Measurements from ENCODE around the gene FOXE3. TPM values are rescaled to one million over a fixed set of nuclear protein-coding genes. Genes with fewer than 3 reads are reported as not detected.

FOXE3 gene
- polyA plus RNA-seq, 2 of the 4 experiments (the other 2 are of a cell fraction) = 0.08 TPM; not detected in 1

- DNase-seq (ENCODE audit: low read depth in 1 of 2, low spot score in 1 of 2) (no peak), FAIRE-seq (no peak), ATAC-seq (no peak)
- TF ChIP-seq POLR2A (IDR thresholded peaks at IDR 0.05; ENCODE audit: low read length) = no peak
- TF ChIP-seq BCL3 (IDR thresholded peaks at IDR 0.05) = no peak
- no peak for TF ChIP-seq HMGXB4 (CRISPR knock-in tag; IDR thresholded peaks at IDR 0.05; ENCODE audit: borderline replicate concordance)
- no peak for TF ChIP-seq RARB (CRISPR knock-in tag; IDR thresholded peaks at IDR 0.05)
- TF ChIP-seq RNF2 (IDR thresholded peaks at IDR 0.05; ENCODE audit: borderline replicate concordance, low read depth) = no peak
- TF ChIP-seq, protein P1, sequence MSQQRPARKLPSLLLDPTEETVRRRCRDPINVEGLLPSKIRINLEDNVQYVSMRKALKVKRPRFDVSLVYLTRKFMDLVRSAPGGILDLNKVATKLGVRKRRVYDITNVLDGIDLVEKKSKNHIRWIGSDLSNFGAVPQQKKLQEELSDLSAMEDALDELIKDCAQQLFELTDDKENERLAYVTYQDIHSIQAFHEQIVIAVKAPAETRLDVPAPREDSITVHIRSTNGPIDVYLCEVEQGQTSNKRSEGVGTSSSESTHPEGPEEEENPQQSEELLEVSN (IDR thresholded peaks at IDR 0.05; ENCODE audit: borderline replicate concordance, low read depth) = no peak
- no peak for TF ChIP-seq HDAC2 (IDR thresholded peaks at IDR 0.05)
- TF ChIP-seq KDM1A (IDR thresholded peaks at IDR 0.05; ENCODE audit: low read depth) = no peak
- no peak for TF ChIP-seq MAZ (IDR thresholded peaks at IDR 0.05; ENCODE audit: borderline replicate concordance, low read depth, low read length)
- no peak for TF ChIP-seq EP300 (IDR thresholded peaks at IDR 0.05)
- no peak for TF ChIP-seq HOXB5 (CRISPR knock-in tag; IDR thresholded peaks at IDR 0.05)
- no peak for TF ChIP-seq RAD21 (conservative IDR thresholded peaks at IDR 0.05 in 1 of 2, IDR thresholded peaks at IDR 0.05 in 1 of 2)
- no peak for TF ChIP-seq TFCP2L1 (CRISPR knock-in tag; IDR thresholded peaks at IDR 0.05)
- no peak for TF ChIP-seq EHF (CRISPR knock-in tag; IDR thresholded peaks at IDR 0.05)
- no peak for TF ChIP-seq MYC (IDR thresholded peaks at IDR 0.05; ENCODE audit: borderline replicate concordance, low read length)
- ChIA-PET POLR2A (no interaction called here), CTCF (interaction anchor here (0.6 kb wide), 1 partner anchor 121 kb away, joined by 3 read pairs; no protein-coding TSS in a partner anchor)
- Histone ChIP-seq H3K27ac (no peak overlapping the region), H3K9me3 (no peaks in the 10 kb centered on the region), H3K4me1 (no peaks in the 10 kb centered on the region), H3K4me2 (no peak overlapping the region), H3K4me3 (no peak overlapping the region)
- 52% methylated on average over 3 of the region's 3 CpGs for WGBS (ENCODE audit: missing lambda C conversion rate)
Measured at GRCh38 chr1:47410068-47410455, 6.0 kb upstream of the FOXE3 start.

DNA sequence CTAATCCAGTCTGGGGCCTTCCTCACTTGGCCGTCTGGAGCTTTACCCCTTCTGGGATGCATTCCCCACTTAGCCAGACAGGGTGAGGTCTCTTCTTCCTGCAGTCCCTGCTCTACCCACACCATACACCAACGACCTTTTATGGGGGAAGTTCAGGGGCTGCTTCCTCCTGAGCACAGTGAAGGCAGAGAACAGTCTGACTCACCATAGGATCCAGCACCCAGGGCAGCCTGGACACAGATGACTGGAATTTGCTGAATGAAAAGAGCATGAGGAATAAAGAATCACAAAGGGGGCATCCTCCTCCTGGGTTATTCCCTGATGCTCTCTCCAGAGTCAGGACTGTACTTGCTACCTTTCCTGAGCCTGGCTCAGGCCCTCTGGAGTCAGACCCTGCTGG lies 4.6 kb upstream of the FOXE3 start:
- peak in 1 of 2 experiments; percentile 28; a peak in 2 of 6 replicates for ATAC-seq
- DNase-seq (ENCODE audit: low read depth in 1 of 2, low spot score in 1 of 2) = no peak
- Histone ChIP-seq H3K27ac (no peak overlapping the region), H3K4me3 (no peak overlapping the region), H3K9me3 (no peaks in the 10 kb centered on the region), H3K4me2 (no peak overlapping the region), H3K4me1 (no peaks in the 10 kb centered on the region)
- CTCF ChIA-PET = interaction anchor here (1.2 kb wide), 1 partner anchor 315 kb away, joined by 3 read pairs; no protein-coding TSS in a partner anchor
- no peak for FAIRE-seq
- POLR2A ChIA-PET = no interaction called here
- no CpG with 5 or more reads among the region's 2 CpGs for WGBS (ENCODE audit: missing lambda C conversion rate)
- TF ChIP-seq ZC3H11A (IDR thresholded peaks at IDR 0.05) (no peak), NPAS2 (CRISPR knock-in tag; IDR thresholded peaks at IDR 0.05; ENCODE audit: borderline replicate concordance) (no peak), NR3C1 (IDR thresholded peaks at IDR 0.05) (no peak), EP300 (IDR thresholded peaks at IDR 0.05) (no peak), CHD4 (IDR thresholded peaks at IDR 0.05; ENCODE audit: borderline replicate concordance) (no peak), CEBPB (IDR thresholded peaks at IDR 0.05) (no peak), CBX8 (IDR thresholded peaks at IDR 0.05) (no peak), MYC (IDR thresholded peaks at IDR 0.05; ENCODE audit: borderline replicate concordance, low read length) (no peak), FOXS1 (CRISPR knock-in tag; IDR thresholded peaks at IDR 0.05) (no peak), HOXA7 (CRISPR knock-in tag; IDR thresholded peaks at IDR 0.05) (no peak), HMGXB4 (CRISPR knock-in tag; IDR thresholded peaks at IDR 0.05; ENCODE audit: borderline replicate concordance) (no peak), FOSL2 (IDR thresholded peaks at IDR 0.05) (no peak), FOSL2 (CRISPR knock-in tag; IDR thresholded peaks at IDR 0.05) (no peak), RAD21 (conservative IDR thresholded peaks at IDR 0.05 in 1 of 2, IDR thresholded peaks at IDR 0.05 in 1 of 2) (no peak), EHMT2 (IDR thresholded peaks at IDR 0.05; ENCODE audit: low read depth) (no peak), RCOR1 (IDR thresholded peaks at IDR 0.05; ENCODE audit: low read depth, low read length) (no peak), HEYL (CRISPR knock-in tag; IDR thresholded peaks at IDR 0.05) (no peak), ELK1 (IDR thresholded peaks at IDR 0.05; ENCODE audit: low read depth, low read length) (no peak), ZFP36 (IDR thresholded peaks at IDR 0.05; ENCODE audit: borderline replicate concordance, partially characterized antibody) (no peak), KDM5A (IDR thresholded peaks at IDR 0.05) (no peak)
- TF ChIP-seq, protein P2, sequence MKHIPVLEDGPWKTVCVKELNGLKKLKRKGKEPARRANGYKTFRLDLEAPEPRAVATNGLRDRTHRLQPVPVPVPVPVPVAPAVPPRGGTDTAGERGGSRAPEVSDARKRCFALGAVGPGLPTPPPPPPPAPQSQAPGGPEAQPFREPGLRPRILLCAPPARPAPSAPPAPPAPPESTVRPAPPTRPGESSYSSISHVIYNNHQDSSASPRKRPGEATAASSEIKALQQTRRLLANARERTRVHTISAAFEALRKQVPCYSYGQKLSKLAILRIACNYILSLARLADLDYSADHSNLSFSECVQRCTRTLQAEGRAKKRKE (CRISPR knock-in tag; IDR thresholded peaks at IDR 0.05; ENCODE audit: low read depth) = no peak

All from A549 (cell line).